ENCODE results near the gene CEP112. TPM values are rescaled to one million over a fixed set of nuclear protein-coding genes. Genes with fewer than 3 reads are reported as not detected.

The CEP112 gene
- polyA plus RNA-seq, 1 donor from 2014 or later, result 6.0 TPM

- Histone ChIP-seq H3K27me3 (ENCODE audit: insufficient read depth, low read depth, low read length) (no peaks in the 10 kb centered on the region), H3K4me2 (ENCODE audit: low read length) (no peak overlapping the region), H2AFZ (ENCODE audit: low read depth, low read length) (no peak overlapping the region), H3K9ac (ENCODE audit: low read length) (no peak overlapping the region), H3K36me3 (ENCODE audit: insufficient read depth, low read length) (no peaks in the 10 kb centered on the region), H3K27ac (ENCODE audit: low read length) (no peak overlapping the region), H3K79me2 (replicated peaks; ENCODE audit: insufficient read depth, low read length) (no peaks in the 10 kb centered on the region), H3K9me3 (ENCODE audit: low read length) (no peaks in the 10 kb centered on the region), H4K20me1 (ENCODE audit: insufficient read depth) (no peaks in the 10 kb centered on the region), H3F3A (ENCODE audit: insufficient read depth, low read length, poor library complexity, severe bottlenecking) (no peaks in the 10 kb centered on the region), H3K4me3 (ENCODE audit: low read length) (no peak overlapping the region), H3K9me2 (ENCODE audit: insufficient read depth, low read length) (no peaks in the 10 kb centered on the region)
- TF ChIP-seq MXI1 (conservative IDR thresholded peaks at IDR 0.05; ENCODE audit: poor library complexity, severe bottlenecking), result no peak
- TF ChIP-seq EP300 (conservative IDR thresholded peaks at IDR 0.05; ENCODE audit: poor library complexity, severe bottlenecking), result no peak
- TF ChIP-seq TAF1 (IDR thresholded peaks at IDR 0.05; ENCODE audit: low read depth), result no peak
- no peak for TF ChIP-seq CTCF (IDR thresholded peaks at IDR 0.05; ENCODE audit: poor library complexity, severe bottlenecking)
- TF ChIP-seq EZH2 (IDR thresholded peaks at IDR 0.05; ENCODE audit: borderline replicate concordance, insufficient read depth, low read length, poor library complexity, severe bottlenecking), result no peak
- no peak for TF ChIP-seq REST (IDR thresholded peaks at IDR 0.05; ENCODE audit: borderline replicate concordance)
- TF ChIP-seq RAD21 (conservative IDR thresholded peaks at IDR 0.05), result no peak
- TF ChIP-seq POLR2AphosphoS5 (IDR thresholded peaks at IDR 0.05), result no peak
- no peak for TF ChIP-seq SMC3 (conservative IDR thresholded peaks at IDR 0.05; ENCODE audit: poor library complexity)
These were observed 534.6 kb downstream of the CEP112 start for GRCh38 chr17:65657251-65657828.

DNA sequence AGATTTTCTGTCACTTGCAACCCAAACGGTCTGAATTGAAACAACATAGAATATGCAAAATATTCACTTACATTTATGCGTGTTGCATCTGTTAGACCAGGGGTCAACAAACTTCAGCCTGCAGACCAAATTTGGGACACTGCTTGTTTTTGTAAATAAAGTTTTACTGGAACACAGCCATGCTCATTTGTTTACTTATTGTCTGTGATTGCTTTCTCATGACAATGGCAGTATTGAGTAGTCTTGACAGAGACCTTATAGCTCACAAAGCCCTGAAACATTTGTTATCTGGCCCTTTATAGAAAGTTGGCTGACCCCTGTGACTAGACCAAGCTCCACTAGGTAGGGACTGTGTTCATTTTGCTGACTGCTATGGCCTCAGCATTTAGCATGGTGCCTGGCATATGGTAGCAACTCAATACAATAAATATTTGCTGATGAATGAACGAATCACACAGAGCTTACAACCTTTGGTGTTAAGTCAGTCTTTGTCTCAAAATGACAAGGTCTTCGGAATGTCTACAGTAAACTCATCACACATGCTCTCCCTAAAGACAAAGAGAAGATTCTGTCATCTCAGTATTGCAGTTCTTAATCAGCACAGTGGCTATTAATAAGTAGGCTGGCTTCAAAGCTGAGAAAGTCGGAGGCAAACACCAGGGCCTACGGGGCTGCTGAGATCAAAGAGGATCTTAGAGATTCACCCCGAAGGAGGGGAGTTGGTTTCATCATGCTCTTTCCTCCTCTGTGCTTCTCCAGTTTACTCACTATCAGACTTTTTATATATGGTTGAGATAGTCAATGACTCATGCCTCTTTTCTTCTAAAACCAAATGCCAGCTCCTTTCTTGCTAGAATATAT lies 535.3 kb downstream of the CEP112 start:
- Histone ChIP-seq H3K4me2 (ENCODE audit: low read length) (no peak overlapping the region), H2AFZ (ENCODE audit: low read depth, low read length) (no peak overlapping the region), H3K27me3 (ENCODE audit: insufficient read depth, low read depth, low read length) (no peaks in the 10 kb centered on the region), H3K9me3 (ENCODE audit: low read length) (no peaks in the 10 kb centered on the region), H3K36me3 (ENCODE audit: insufficient read depth, low read length) (no peaks in the 10 kb centered on the region), H3K9me2 (ENCODE audit: insufficient read depth, low read length) (no peaks in the 10 kb centered on the region), H3K9ac (ENCODE audit: low read length) (no peak overlapping the region), H3K4me3 (ENCODE audit: low read length) (no peak overlapping the region), H4K20me1 (ENCODE audit: insufficient read depth) (no peaks in the 10 kb centered on the region), H3K27ac (ENCODE audit: low read length) (no peak overlapping the region), H3K79me2 (replicated peaks; ENCODE audit: insufficient read depth, low read length) (no peaks in the 10 kb centered on the region), H3F3A (ENCODE audit: insufficient read depth, low read length, poor library complexity, severe bottlenecking) (no peaks in the 10 kb centered on the region)
- no peak for TF ChIP-seq MXI1 (conservative IDR thresholded peaks at IDR 0.05; ENCODE audit: poor library complexity, severe bottlenecking)
- no peak for TF ChIP-seq RAD21 (conservative IDR thresholded peaks at IDR 0.05)
- TF ChIP-seq TAF1 (IDR thresholded peaks at IDR 0.05; ENCODE audit: low read depth), result no peak
- no peak for TF ChIP-seq REST (IDR thresholded peaks at IDR 0.05; ENCODE audit: borderline replicate concordance)
- TF ChIP-seq CTCF (IDR thresholded peaks at IDR 0.05; ENCODE audit: poor library complexity, severe bottlenecking), result no peak
- no peak for TF ChIP-seq EZH2 (IDR thresholded peaks at IDR 0.05; ENCODE audit: borderline replicate concordance, insufficient read depth, low read length, poor library complexity, severe bottlenecking)
- TF ChIP-seq POLR2AphosphoS5 (IDR thresholded peaks at IDR 0.05), result no peak
- TF ChIP-seq SMC3 (conservative IDR thresholded peaks at IDR 0.05; ENCODE audit: poor library complexity), result no peak
- no peak for TF ChIP-seq EP300 (conservative IDR thresholded peaks at IDR 0.05; ENCODE audit: poor library complexity, severe bottlenecking)

Data from neural cell (in vitro differentiated cells).